Uterus (tissue), 4 donors: ENCODE data around the gene SCN4A. TPM values are rescaled to one million over a fixed set of nuclear protein-coding genes. Genes with fewer than 3 reads are reported as not detected.
"Not testable (repeated sequence)": the region's sequence is repeated elsewhere in the genome, so short reads cannot be mapped to it uniquely, and the experiment has no call there.

Experiments
- DNase-seq, 2 donors: peaks; one replicate each; pipeline ENCODE4 v3.0.0-alpha.2; 2019 to 2020
- H3K27ac ChIP-seq, 2 donors: fragments of 200-600 bp; sonication (generic); 1 replicate in 1 of 2; 2 replicates in 1 of 2; pipeline ENCODE4 v1.5.1; 2016 to 2018
- H3K27me3 ChIP-seq, 2 donors: fragments of 200-600 bp; sonication (generic); one replicate each; pipeline ENCODE4 v1.5.1; 2018 to 2019; ENCODE audit warnings: control low read depth in 1 of 2
- H3K36me3 ChIP-seq, 2 donors: fragments of 200-600 bp; sonication (generic); one replicate each; pipeline ENCODE4 v1.5.1; 2019; ENCODE audit warnings: control low read depth in 1 of 2
- H3K4me1 ChIP-seq, 2 donors: fragments of 200-600 bp; sonication (generic); one replicate each; pipeline ENCODE4 v1.5.1; 2018 to 2019; ENCODE audit warnings: control low read depth in 1 of 2
- H3K4me3 ChIP-seq, 2 donors: fragments of 200-600 bp; sonication (generic); 1 replicate in 1 of 2; 2 replicates in 1 of 2; pipeline ENCODE4 v1.5.1; 2018 to 2019; ENCODE audit warnings: mild to moderate bottlenecking in 1 of 2
- H3K9me3 ChIP-seq, 2 donors: fragments of 200-600 bp; sonication (generic); one replicate each; pipeline ENCODE4 v1.5.1; 2019; ENCODE audit warnings: control low read depth in 1 of 2
- intact Hi-C: fragments of 100-400 bp; cut with DNase I; formaldehyde crosslinking; loops from one replicate; pipeline ENCODE4 v1.15.1; 2023; ENCODE audit warnings: low total_unique reads
- total RNA-seq, 4 donors: library from RNA; depleted of rRNA in 3 of 4; stranded (reverse); fragments of >200 nt in 3 of 4; gene quantifications; one replicate each; pipeline versions ENCODE4 v1.1.0 to v1.2.4, GENCODE V29; 2014 to 2023
- TF ChIP-seq, protein P1 (sequence below), 4 experiments: fragments of 200-600 bp in 2 of 4; fragments of 450-650 bp in 2 of 4; sonication (generic) in 2 of 4; IDR thresholded peaks; one replicate each; pipeline ENCODE4 v1.5.1; 2016 to 2019; ENCODE audit warnings: antibody characterized with exemption in 4 of 4, mild to moderate bottlenecking in 2 of 4, moderate library complexity in 1 of 4
- donor health status: DM: yes; HTN: yes; CAD: no.

SCN4A gene
- total RNA-seq, 4 donors from 2014 or later: 0.14 to 0.24 TPM; not detected in 2

DNA sequence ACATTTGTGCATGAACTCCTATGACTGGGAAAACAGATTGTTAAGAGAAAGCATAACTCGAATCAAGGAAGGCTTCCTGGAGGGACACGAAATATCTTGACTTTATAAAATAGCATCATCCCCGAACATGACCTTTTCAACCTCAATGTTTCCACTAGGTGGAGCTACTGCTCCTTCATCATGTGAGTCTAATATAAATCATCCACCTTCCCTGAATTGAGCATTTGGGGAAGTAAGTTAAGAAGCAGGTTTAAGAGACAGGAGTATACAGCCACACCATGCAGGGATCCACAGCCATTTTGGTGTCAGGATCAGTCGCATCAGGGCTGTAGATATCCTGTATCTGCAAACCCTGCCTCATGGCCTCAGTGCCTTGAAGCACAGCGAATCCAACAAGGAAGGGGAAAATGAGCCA is 68.9 kb downstream of the SCN4A start:
- H3K4me1 ChIP-seq, H3K9me3 ChIP-seq, H3K36me3 ChIP-seq, H3K27me3 ChIP-seq, DNase-seq, intact Hi-C loops, H3K27ac ChIP-seq, H3K4me3 ChIP-seq: not testable (repeated sequence)
- TF ChIP-seq, protein P1, sequence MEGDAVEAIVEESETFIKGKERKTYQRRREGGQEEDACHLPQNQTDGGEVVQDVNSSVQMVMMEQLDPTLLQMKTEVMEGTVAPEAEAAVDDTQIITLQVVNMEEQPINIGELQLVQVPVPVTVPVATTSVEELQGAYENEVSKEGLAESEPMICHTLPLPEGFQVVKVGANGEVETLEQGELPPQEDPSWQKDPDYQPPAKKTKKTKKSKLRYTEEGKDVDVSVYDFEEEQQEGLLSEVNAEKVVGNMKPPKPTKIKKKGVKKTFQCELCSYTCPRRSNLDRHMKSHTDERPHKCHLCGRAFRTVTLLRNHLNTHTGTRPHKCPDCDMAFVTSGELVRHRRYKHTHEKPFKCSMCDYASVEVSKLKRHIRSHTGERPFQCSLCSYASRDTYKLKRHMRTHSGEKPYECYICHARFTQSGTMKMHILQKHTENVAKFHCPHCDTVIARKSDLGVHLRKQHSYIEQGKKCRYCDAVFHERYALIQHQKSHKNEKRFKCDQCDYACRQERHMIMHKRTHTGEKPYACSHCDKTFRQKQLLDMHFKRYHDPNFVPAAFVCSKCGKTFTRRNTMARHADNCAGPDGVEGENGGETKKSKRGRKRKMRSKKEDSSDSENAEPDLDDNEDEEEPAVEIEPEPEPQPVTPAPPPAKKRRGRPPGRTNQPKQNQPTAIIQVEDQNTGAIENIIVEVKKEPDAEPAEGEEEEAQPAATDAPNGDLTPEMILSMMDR (IDR thresholded peaks at IDR 0.05): peak in 1 of 4 experiments; percentile 18

DNA sequence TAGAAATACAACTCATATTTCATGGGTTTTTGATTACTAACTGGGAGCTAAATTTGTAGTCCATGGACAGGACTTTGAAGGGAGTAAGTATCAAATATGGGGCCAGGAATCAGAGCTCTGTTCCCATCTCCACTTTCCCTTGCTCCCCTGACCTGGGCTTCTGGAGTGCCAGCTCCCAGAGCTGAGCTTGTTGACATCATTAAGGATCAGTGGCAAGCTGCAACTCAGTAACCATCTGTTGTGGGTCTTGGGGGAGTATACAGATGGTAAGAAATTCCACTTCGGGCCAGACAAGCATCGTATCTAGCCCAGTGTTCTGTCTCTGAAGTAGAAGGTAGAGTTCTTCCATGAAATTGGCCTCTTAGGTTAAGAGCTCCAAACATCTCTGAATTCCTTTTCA is 70.7 kb downstream of the SCN4A start:
- H3K4me1 ChIP-seq, H3K9me3 ChIP-seq, DNase-seq, H3K27ac ChIP-seq, H3K36me3 ChIP-seq, H3K4me3 ChIP-seq, H3K27me3 ChIP-seq, intact Hi-C loops: not testable (repeated sequence)

DNA sequence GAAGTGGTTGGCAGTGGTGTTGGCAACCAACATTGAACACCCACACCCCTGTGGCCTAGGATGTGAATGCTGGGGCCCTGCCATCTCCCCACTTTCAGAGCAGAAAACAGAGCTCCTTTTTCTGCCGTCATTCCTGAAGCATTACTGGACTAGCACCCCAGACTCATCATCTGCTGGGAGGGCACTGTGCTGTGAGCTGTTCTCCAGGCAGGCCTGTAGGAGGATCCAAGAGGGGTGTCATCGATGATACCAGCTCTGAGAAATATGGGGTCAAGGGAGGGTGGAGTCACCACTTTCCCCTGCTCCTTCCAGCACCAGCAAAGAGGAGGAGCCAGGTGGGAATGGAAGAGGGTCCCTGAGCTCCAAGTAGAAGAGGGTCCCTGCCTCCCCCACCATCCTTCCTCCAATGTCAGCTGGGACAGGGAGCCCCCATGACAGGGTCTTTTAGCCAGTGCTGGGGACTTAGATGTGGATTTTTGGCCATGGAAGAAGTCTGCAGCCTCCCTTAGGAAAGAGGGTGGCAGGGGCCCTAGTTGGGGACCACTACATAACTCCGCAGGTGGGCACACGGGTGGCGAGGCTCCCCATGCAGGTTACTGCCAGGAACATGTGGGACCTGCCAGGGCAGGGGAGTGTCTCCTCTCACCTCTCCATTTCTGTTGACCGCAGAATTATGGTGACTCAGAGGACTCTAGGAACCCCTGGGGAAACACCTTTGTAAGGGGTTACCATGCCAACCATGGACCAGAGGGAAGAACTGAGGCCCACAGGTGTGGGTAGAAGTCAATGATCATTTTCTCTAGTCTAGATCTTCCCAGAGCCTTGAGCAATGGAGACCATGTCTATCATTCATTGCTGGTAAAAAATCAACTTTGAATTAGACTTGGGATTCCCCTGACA is 73.6 kb downstream of the SCN4A start:
- intact Hi-C loops, H3K9me3 ChIP-seq, H3K4me1 ChIP-seq, DNase-seq, H3K27me3 ChIP-seq, H3K27ac ChIP-seq, H3K36me3 ChIP-seq, H3K4me3 ChIP-seq: not testable (repeated sequence)

DNA sequence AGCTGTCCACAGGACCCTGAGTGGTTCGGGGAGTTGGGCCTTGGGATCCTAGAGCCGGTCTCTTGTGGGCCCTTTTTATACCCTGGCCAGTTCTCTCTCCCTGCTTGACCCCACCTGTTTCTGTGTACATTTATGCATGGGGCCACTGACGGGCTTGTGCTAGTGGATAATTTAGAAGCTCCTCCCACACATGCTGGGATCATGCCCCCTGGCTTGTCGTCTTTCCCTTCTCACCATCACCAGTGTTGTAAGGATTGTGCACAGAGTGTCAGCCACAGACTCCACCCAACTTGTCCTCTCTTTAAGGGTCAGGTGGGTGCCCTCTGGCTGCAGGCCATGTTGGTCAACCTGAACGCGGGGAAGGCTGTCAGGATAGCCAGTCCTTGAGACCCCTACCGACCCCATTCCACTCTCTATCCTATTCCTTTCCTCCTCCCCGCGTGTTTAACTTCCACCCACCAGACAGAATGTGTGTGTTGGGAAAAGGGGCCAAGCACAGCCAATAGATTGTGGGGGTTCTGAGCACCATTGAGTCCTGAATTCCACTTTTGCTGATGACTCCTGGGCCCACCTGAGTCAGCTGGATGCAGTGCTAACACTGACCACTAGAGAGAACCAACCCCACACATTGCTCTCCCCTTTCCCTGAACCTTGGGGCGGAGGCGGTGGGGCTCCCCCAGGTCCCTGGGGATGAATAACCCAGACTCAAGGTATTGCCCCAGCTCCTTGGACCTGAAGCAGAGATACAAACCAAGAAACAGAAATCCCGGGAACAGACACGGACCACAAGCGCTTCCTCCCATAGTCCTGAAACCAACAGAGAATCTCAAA is 76.0 kb downstream of the SCN4A start, which contains the start of gene CSH1:
TSS of gene CSH1 (minus strand) at position 51 of the 831 bp plus-strand sequence. CDS start 63 bp downstream, outside the sequence.
- H3K27me3 ChIP-seq, DNase-seq, H3K36me3 ChIP-seq, H3K4me1 ChIP-seq, intact Hi-C loops, H3K4me3 ChIP-seq, H3K9me3 ChIP-seq, H3K27ac ChIP-seq: not testable (repeated sequence)

DNA sequence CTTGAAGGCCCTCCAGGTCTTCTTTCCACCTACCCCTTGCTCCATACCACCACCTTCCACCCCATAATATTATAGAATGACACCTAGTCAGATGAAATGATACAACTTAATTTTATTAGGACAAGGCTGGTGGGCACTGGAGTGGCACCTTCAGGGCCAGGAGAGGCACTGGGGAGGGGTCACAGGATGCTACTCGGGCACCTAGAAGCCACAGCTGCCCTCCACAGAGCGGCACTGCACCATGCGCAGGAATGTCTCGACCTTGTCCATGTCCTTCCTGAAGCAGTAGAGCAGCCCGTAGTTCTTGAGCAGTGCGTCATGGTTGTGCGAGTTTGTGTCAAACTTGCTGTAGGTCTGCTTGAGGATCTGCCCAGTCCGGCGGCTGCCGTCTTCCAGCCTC is 77.9 kb downstream of the SCN4A start:
- H3K9me3 ChIP-seq, H3K27me3 ChIP-seq, H3K36me3 ChIP-seq, H3K27ac ChIP-seq, H3K4me3 ChIP-seq, H3K4me1 ChIP-seq, intact Hi-C loops, DNase-seq: not testable (repeated sequence)

DNA sequence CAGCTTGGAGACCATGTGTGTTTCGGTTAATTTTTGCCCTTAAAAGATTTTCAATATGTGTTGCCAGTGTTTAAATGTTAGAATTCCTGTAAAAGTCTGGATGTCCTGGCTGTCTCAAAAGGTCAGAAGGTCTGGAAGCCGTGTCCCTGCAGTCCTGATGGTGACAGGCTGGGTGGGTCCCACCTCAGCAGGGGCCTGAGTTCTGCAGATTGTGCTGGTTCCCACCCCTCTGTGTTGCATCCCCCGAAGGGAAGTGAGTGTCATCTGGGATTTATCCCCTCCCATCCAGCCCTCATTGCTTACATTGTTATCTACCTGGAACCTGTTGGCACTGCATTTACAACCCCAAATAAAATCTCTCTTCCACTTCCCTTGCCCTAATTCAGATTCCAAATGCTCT is 78.7 kb downstream of the SCN4A start:
- DNase-seq, H3K36me3 ChIP-seq, H3K27me3 ChIP-seq, H3K4me1 ChIP-seq, H3K9me3 ChIP-seq, intact Hi-C loops, H3K4me3 ChIP-seq, H3K27ac ChIP-seq: not testable (repeated sequence)

DNA sequence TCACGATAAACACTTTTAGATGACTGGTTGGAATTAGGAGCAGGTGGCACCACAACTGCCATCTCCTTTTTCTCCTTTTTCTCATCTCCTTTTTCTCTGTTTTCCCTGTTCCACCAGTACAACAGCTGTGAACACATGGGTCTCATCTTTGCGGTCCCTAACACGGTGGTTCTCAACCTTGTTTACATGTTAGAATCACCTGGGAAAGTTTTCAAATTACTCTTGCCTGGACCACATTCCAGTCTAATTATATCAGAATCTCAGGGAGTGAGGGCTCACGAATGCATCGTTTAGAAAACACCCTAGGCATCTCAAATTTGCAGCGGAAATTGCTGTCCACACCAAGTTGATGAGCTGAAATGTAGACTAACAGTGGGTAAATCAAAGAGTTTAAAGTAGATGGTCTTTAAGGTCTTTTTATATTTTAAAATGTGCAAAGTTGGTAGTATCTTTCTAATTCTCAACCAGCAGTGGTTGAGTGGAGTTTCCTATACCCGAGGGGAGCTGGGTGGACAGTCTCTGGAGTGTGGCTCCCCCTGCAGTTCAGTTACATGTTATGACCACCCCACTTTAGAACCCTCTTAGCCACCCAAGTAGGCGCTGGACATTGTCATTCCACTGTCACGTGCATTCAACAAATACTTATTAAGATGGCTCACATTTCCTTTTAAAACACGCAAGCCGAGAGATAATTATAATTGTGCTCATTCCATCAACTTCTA is 80.2 kb downstream of the SCN4A start:
- H3K4me1 ChIP-seq, H3K27ac ChIP-seq, H3K4me3 ChIP-seq, DNase-seq, H3K36me3 ChIP-seq, H3K27me3 ChIP-seq, H3K9me3 ChIP-seq, intact Hi-C loops: not testable (repeated sequence)
